Ovary (tissue), 3 donors: ENCODE data around the gene FBXW5.

Experiments used
- EP300 ChIP-seq: sonication (generic); formaldehyde crosslinking; IDR thresholded peaks from one replicate; pipeline ENCODE4 v1.6.1; 2017; ENCODE audit warnings: antibody characterized with exemption
- POLR2A ChIP-seq: fragments of 450-650 bp; IDR thresholded peaks from one replicate; pipeline ENCODE4 v1.6.1; 2017; ENCODE audit warnings: antibody characterized with exemption, mild to moderate bottlenecking, moderate library complexity
- TF ChIP-seq, protein P1 (sequence below), 3 donors: fragments of 450-650 bp in 2 of 3; fragments of 200-600 bp in 1 of 3; IDR thresholded peaks; one replicate each; pipeline versions ENCODE4 v1.5.1 to v1.8.0; 2016 to 2022; ENCODE audit warnings: antibody characterized with exemption in 3 of 3, mild to moderate bottlenecking in 1 of 3
- donor health status: DM: no; HTN: no; CAD: no.

DNA sequence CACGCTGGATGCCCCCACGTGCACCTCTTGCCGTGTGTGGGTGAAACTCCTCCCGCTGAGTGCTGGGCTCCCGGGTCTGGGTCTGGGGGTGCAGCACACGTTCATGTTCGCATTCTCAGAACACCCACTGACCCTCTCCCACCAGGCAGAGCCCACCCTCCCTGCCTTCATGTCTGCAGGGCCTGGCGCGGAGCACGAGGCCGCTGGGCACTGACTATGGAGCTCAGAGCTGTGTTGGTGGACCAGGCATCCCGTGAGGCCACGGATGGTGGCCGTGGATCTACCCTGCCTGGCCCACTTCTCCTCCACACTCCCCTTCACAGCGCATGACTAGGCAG lies 16.4 kb upstream of the FBXW5 start:
- TF ChIP-seq EP300 (no peak), POLR2A (no peak)
- TF ChIP-seq, protein P1, sequence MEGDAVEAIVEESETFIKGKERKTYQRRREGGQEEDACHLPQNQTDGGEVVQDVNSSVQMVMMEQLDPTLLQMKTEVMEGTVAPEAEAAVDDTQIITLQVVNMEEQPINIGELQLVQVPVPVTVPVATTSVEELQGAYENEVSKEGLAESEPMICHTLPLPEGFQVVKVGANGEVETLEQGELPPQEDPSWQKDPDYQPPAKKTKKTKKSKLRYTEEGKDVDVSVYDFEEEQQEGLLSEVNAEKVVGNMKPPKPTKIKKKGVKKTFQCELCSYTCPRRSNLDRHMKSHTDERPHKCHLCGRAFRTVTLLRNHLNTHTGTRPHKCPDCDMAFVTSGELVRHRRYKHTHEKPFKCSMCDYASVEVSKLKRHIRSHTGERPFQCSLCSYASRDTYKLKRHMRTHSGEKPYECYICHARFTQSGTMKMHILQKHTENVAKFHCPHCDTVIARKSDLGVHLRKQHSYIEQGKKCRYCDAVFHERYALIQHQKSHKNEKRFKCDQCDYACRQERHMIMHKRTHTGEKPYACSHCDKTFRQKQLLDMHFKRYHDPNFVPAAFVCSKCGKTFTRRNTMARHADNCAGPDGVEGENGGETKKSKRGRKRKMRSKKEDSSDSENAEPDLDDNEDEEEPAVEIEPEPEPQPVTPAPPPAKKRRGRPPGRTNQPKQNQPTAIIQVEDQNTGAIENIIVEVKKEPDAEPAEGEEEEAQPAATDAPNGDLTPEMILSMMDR (IDR thresholded peaks at IDR 0.05): no peak
